ENCODE results near the gene UBAC2. TPM values are rescaled to one million over a fixed set of nuclear protein-coding genes. Genes with fewer than 3 reads are reported as not detected.

The UBAC2 gene
- total and polyA plus RNA-seq, 2 of the 4 experiments (the other 2 are of a cell fraction): 20.8 to 36.3 TPM

DNA sequence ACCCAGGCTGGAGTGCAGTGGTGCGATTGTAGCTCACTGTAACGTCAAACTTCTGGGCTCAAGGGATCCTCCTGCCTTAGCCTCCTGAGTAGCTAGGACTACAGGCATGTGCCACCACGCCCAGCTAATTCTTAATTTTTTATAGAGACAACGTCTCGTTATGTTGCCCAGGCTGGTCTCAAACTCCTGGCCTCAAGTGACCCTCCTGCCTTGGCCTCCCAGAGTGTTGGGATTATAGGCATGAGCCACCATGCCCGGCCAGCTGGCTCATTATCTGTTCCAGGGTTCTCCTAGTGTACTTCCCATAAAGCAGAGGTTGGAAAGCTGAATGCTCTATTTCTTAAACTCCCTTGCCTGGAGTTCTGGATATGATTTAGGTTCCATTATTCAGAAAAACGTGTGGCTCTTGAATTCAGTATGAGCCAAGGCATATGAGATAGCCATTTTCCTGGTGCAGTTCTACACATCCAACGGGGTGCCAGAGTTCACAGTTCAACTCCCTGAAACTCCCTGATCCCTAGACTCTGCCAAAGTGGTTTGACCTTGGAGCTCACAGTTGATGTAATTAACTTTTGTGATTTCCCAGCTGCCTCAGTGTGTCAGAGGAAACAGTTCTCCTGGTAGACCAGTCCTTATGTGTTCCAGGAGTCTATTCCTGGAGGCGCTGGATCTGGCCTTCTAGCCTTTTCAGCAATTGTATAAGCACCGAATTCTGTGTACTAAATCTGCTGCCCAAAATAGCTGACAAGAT is 85.0 kb downstream of the UBAC2 start:
- CTCF ChIA-PET: interaction anchor here (0.5 to 0.7 kb wide), 2 partner anchors 16 to 21 kb away, joined by 3 read pairs; partner anchors contain the start of gene GPR183
- WGBS, 2 experiments (ENCODE audit: extremely low coverage in 2 of 2, insufficient read length in 1 of 2): 95% methylated on average over 3 of the region's 10 CpGs; no CpG with 5 or more reads in 1 of the 2 experiments
- intact Hi-C loops (cut with micrococcal nuclease) (no loop called here), in situ Hi-C loops (cut with MboI; ENCODE audit: low sequenced_read_pairs) (no loop called here), dilution Hi-C loops (cut with HindIII; ENCODE audit: low sequenced_read_pairs, unreplicated experiment) (no loop called here)
- Histone ChIP-seq H2BK15ac (ENCODE audit: low read depth, low read length) (no peak overlapping the region), H3K27ac (ENCODE audit: insufficient read depth, low read length) (no peak overlapping the region), H4K8ac (ENCODE audit: low read depth in 2 of 2, low read length in 2 of 2) (no peak overlapping the region), H3K18ac (ENCODE audit: low read depth, low read length) (no peak overlapping the region), H3K4me2 (ENCODE audit: low read depth, low read length) (no peak overlapping the region), H3K9me3 (ENCODE audit: control insufficient read depth, insufficient read depth, low read length) (no peaks in the 10 kb centered on the region), H2AK5ac (ENCODE audit: low read depth, low read length) (no peak overlapping the region), H2BK20ac (ENCODE audit: low read depth, low read length) (no peak overlapping the region), H2AK9ac (replicated peaks; ENCODE audit: low read depth, low read length, poor library complexity) (no peak overlapping the region), H4K5ac (ENCODE audit: low read depth, low read length) (no peak overlapping the region), H3K27me3 (ENCODE audit: control insufficient read depth, insufficient read depth, low read length) (no peaks in the 10 kb centered on the region), H2BK5ac (ENCODE audit: low read depth, low read length, poor library complexity, severe bottlenecking) (no peak overlapping the region), H3K4me3 (ENCODE audit: insufficient read depth, low read depth, low read length) (no peak overlapping the region), H3K9ac (ENCODE audit: low read depth, low read length) (no peak overlapping the region), H3K56ac (ENCODE audit: extremely low read depth, insufficient read depth, low read length) (no peak overlapping the region), H3K4me1 (ENCODE audit: control insufficient read depth, insufficient read depth, low read length) (peaks cover 6% of the 10 kb centered on the region; the same call in 1 of the 2 replicates), H3K36me3 (ENCODE audit: control insufficient read depth, insufficient read depth, low read length) (no peaks in the 10 kb centered on the region; the same call in 1 of the 2 replicates), H2AFZ (replicated peaks; ENCODE audit: low read length, poor library complexity) (no peak overlapping the region), H3K4ac (ENCODE audit: low read depth, low read length) (no peak overlapping the region), H3K14ac (replicated peaks; ENCODE audit: low read depth, low read length) (no peak overlapping the region), H4K20me1 (ENCODE audit: insufficient read depth, low read length) (no peaks in the 10 kb centered on the region), H4K91ac (ENCODE audit: insufficient read depth, low read depth, low read length) (no peak overlapping the region), H3K9me1 (ENCODE audit: insufficient read depth, low read length) (peaks cover 4% of the 10 kb centered on the region; the same call in 1 of the 2 replicates), H3K79me1 (ENCODE audit: low read depth in 1 of 2, low read length in 2 of 2) (peaks cover 15 to 17% of the 10 kb centered on the region in 2 experiments; a peak in 3 of 4 replicates), H2BK120ac (ENCODE audit: low read depth, low read length) (no peak overlapping the region), H3K23ac (ENCODE audit: low read depth, low read length) (no peak overlapping the region)
- BruUV-seq (replicated peaks): no TSS peak
- TF ChIP-seq BHLHE40 (IDR thresholded peaks at IDR 0.05; ENCODE audit: low read depth, low read length): no peak
- TF ChIP-seq, protein P1, sequence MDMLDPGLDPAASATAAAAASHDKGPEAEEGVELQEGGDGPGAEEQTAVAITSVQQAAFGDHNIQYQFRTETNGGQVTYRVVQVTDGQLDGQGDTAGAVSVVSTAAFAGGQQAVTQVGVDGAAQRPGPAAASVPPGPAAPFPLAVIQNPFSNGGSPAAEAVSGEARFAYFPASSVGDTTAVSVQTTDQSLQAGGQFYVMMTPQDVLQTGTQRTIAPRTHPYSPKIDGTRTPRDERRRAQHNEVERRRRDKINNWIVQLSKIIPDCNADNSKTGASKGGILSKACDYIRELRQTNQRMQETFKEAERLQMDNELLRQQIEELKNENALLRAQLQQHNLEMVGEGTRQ (IDR thresholded peaks at IDR 0.05; ENCODE audit: low read depth, low read length): no peak
- no peak for TF ChIP-seq RFX5 (IDR thresholded peaks at IDR 0.05; ENCODE audit: low read depth, low read length)
- TF ChIP-seq MAZ (IDR thresholded peaks at IDR 0.05; ENCODE audit: borderline replicate concordance, low read depth, low read length): no peak
- TF ChIP-seq MAFK (IDR thresholded peaks at IDR 0.05; ENCODE audit: low read depth, low read length): no peak
- TF ChIP-seq FOS (IDR thresholded peaks at IDR 0.05; ENCODE audit: low read depth, low read length): no peak
- TF ChIP-seq RAD21 (IDR thresholded peaks at IDR 0.05; ENCODE audit: low read length): no peak
- TF ChIP-seq CHD1 (IDR thresholded peaks at IDR 0.05; ENCODE audit: low read depth, low read length): no peak
- no peak for TF ChIP-seq MXI1 (IDR thresholded peaks at IDR 0.05; ENCODE audit: borderline replicate concordance, low read depth, low read length)
- no peak for ATAC-seq (ENCODE audit: low read depth)
- POLR2A ChIA-PET (ENCODE audit: unreplicated experiment): no interaction called here
- no peak for DNase-seq

Measured in IMR-90 (cell line).